HPDE6-E6E7 (cell line): Measurements from ENCODE around the gene HACE1.
"Not testable (repeated sequence)": the region's sequence is repeated elsewhere in the genome, so short reads cannot be mapped to it uniquely, and the experiment has no call there.

Experiments used
- DNase-seq: peaks from one replicate; pipeline ENCODE4 v3.0.0; 2011; ENCODE audit warnings: missing footprints; ENCODE audit errors: extremely low spot score

Gene HACE1

GRCh38 chr6:104859225-104860146, at the start of gene HACE1:
HACE1 (minus strand) TSS chr6:104859919; CDS start chr6:104859642, 277 bp downstream.
- peak; percentile 82 for DNase-seq

GRCh38 chr6:104908888-104909525, 49.3 kb upstream of the HACE1 start:
- DNase-seq = no peak

GRCh38 chr6:104908031-104908887, 48.5 kb upstream of the HACE1 start:
- no peak for DNase-seq

- DNase-seq = not testable (repeated sequence)
These were observed 39.2 kb upstream of the HACE1 start for GRCh38 chr6:104898893-104899292.

GRCh38 chr6:104896914-104897313, 37.2 kb upstream of the HACE1 start:
- no peak for DNase-seq

GRCh38 chr6:104888066-104888465, 28.3 kb upstream of the HACE1 start:
- DNase-seq = no peak

GRCh38 chr6:104887350-104887749, 27.6 kb upstream of the HACE1 start:
- DNase-seq = peak; percentile 9

GRCh38 chr6:104885518-104886043, 25.9 kb upstream of the HACE1 start:
- DNase-seq = no peak

- DNase-seq = no peak
These were observed 25.3 kb upstream of the HACE1 start for GRCh38 chr6:104884867-104885517.

GRCh38 chr6:104881964-104882668, 22.4 kb upstream of the HACE1 start:
- DNase-seq = no peak

- no peak for DNase-seq
These were observed 2.7 kb upstream of the HACE1 start for GRCh38 chr6:104862456-104862855.

- DNase-seq = no peak
These were observed 502 bp upstream of the HACE1 start for GRCh38 chr6:104860221-104860620.

- no peak for DNase-seq
These were observed 1.1 kb downstream of the HACE1 start for GRCh38 chr6:104858642-104859041.

- DNase-seq = no peak
These were observed 4.2 kb downstream of the HACE1 start for GRCh38 chr6:104855507-104855906.

GRCh38 chr6:104847721-104848120, 12.0 kb downstream of the HACE1 start:
- DNase-seq = not testable (repeated sequence)

GRCh38 chr6:104843229-104843628, 16.5 kb downstream of the HACE1 start:
- no peak for DNase-seq

GRCh38 chr6:104837158-104837557, 22.6 kb downstream of the HACE1 start:
- DNase-seq = no peak

- not testable (repeated sequence) for DNase-seq
These were observed 23.2 kb downstream of the HACE1 start for GRCh38 chr6:104836479-104837020.

- DNase-seq = no peak
These were observed 23.9 kb downstream of the HACE1 start for GRCh38 chr6:104835782-104836181.
